ENCODE measurements around the gene RTCA. TPM values are rescaled to one million over a fixed set of nuclear protein-coding genes. Genes with fewer than 3 reads are reported as not detected.
"Not testable (repeated sequence)": the region's sequence is repeated elsewhere in the genome, so short reads cannot be mapped to it uniquely, and the experiment has no call there.

The RTCA gene
- total RNA-seq, 1 donor from 2014 or later = 78.0 TPM

- H3K4me1 Mint-ChIP-seq (ENCODE audit: low read depth, unreplicated experiment); H3K36me3 Mint-ChIP-seq (ENCODE audit: low read depth, unreplicated experiment); H3K9me3 Mint-ChIP-seq (ENCODE audit: unreplicated experiment); H3K4me3 ChIP-seq (ENCODE audit: insufficient read depth, low read depth, low read length); FAIRE-seq; H3K27me3 ChIP-seq (ENCODE audit: insufficient read depth, low read length); H3K9ac ChIP-seq (ENCODE audit: low read length); H2AFZ ChIP-seq (ENCODE audit: low read depth, low read length); H3K79me2 ChIP-seq (ENCODE audit: insufficient read depth, low read length); DNase-seq (ENCODE audit: low read depth); H3K9me3 ChIP-seq (ENCODE audit: insufficient read depth, low read depth, low read length); H3K27ac Mint-ChIP-seq (ENCODE audit: unreplicated experiment); H3K27ac ChIP-seq (ENCODE audit: low read depth, low read length); H3K36me3 ChIP-seq (ENCODE audit: insufficient read depth, low read length); H4K20me1 ChIP-seq (ENCODE audit: insufficient read depth, low read length); H3K4me2 ChIP-seq (ENCODE audit: low read length); H3K4me3 Mint-ChIP-seq (ENCODE audit: unreplicated experiment); H3K27me3 Mint-ChIP-seq (ENCODE audit: low read depth, unreplicated experiment); H3K4me1 ChIP-seq (ENCODE audit: insufficient read depth, low read length): not testable (repeated sequence)
Measured at GRCh38 chr1:100339735-100340134, 73.7 kb downstream of the RTCA start.

GRCh38 chr1:100340494-100340893 is 74.5 kb downstream of the RTCA start:
- Histone ChIP-seq H3K4me1 (ENCODE audit: insufficient read depth, low read length) (no peaks in the 10 kb centered on the region), H3K9ac (ENCODE audit: low read length) (no peak overlapping the region), H3K27ac (ENCODE audit: low read depth, low read length) (no peak overlapping the region), H4K20me1 (ENCODE audit: insufficient read depth, low read length) (no peaks in the 10 kb centered on the region), H3K27me3 (ENCODE audit: insufficient read depth, low read length) (no peaks in the 10 kb centered on the region), H3K4me2 (ENCODE audit: low read length) (no peak overlapping the region), H2AFZ (ENCODE audit: low read depth, low read length) (no peak overlapping the region), H3K4me3 (ENCODE audit: insufficient read depth, low read depth, low read length) (no peak overlapping the region), H3K9me3 (ENCODE audit: insufficient read depth, low read depth, low read length) (no peaks in the 10 kb centered on the region), H3K36me3 (ENCODE audit: insufficient read depth, low read length) (no peaks in the 10 kb centered on the region), H3K79me2 (ENCODE audit: insufficient read depth, low read length) (no peaks in the 10 kb centered on the region)
- H3K36me3 Mint-ChIP-seq (ENCODE audit: low read depth, unreplicated experiment) = no peaks in the 10 kb centered on the region
- no peak overlapping the region for H3K27ac Mint-ChIP-seq (ENCODE audit: unreplicated experiment)
- peaks cover 4% of the 10 kb centered on the region for H3K9me3 Mint-ChIP-seq (ENCODE audit: unreplicated experiment)
- no peak for DNase-seq (ENCODE audit: low read depth)
- H3K4me1 Mint-ChIP-seq (ENCODE audit: low read depth, unreplicated experiment) = no peaks in the 10 kb centered on the region
- peaks cover 5% of the 10 kb centered on the region for H3K27me3 Mint-ChIP-seq (ENCODE audit: low read depth, unreplicated experiment)
- no peak for FAIRE-seq
- H3K4me3 Mint-ChIP-seq (ENCODE audit: unreplicated experiment) = no peak overlapping the region
- TF ChIP-seq EZH2 (IDR thresholded peaks at IDR 0.05; ENCODE audit: insufficient read depth, low read length) (no peak), CTCF (IDR thresholded peaks at IDR 0.05; ENCODE audit: insufficient read depth, low read depth, low read length) (no peak)

GRCh38 chr1:100342348-100342747 is 76.3 kb downstream of the RTCA start:
- H3K4me1 Mint-ChIP-seq (ENCODE audit: low read depth, unreplicated experiment) = no peaks in the 10 kb centered on the region
- no peak overlapping the region for H3K27ac Mint-ChIP-seq (ENCODE audit: unreplicated experiment)
- H3K9me3 ChIP-seq (ENCODE audit: insufficient read depth, low read depth, low read length) = no peaks in the 10 kb centered on the region
- no peak overlapping the region for H3K9ac ChIP-seq (ENCODE audit: low read length)
- H2AFZ ChIP-seq (ENCODE audit: low read depth, low read length) = no peak overlapping the region
- H3K4me2 ChIP-seq (ENCODE audit: low read length) = no peak overlapping the region
- no peaks in the 10 kb centered on the region for H3K4me1 ChIP-seq (ENCODE audit: insufficient read depth, low read length)
- TF ChIP-seq EZH2 (IDR thresholded peaks at IDR 0.05; ENCODE audit: insufficient read depth, low read length) (no peak), CTCF (IDR thresholded peaks at IDR 0.05; ENCODE audit: insufficient read depth, low read depth, low read length) (no peak)
- H3K4me3 ChIP-seq (ENCODE audit: insufficient read depth, low read depth, low read length) = no peak overlapping the region
- H3K27ac ChIP-seq (ENCODE audit: low read depth, low read length) = no peak overlapping the region
- no peaks in the 10 kb centered on the region for H3K36me3 Mint-ChIP-seq (ENCODE audit: low read depth, unreplicated experiment)
- H3K27me3 Mint-ChIP-seq (ENCODE audit: low read depth, unreplicated experiment) = peaks cover 5% of the 10 kb centered on the region
- no peak for DNase-seq (ENCODE audit: low read depth)
- H3K36me3 ChIP-seq (ENCODE audit: insufficient read depth, low read length) = no peaks in the 10 kb centered on the region
- no peaks in the 10 kb centered on the region for H4K20me1 ChIP-seq (ENCODE audit: insufficient read depth, low read length)
- FAIRE-seq = no peak
- H3K27me3 ChIP-seq (ENCODE audit: insufficient read depth, low read length) = no peaks in the 10 kb centered on the region
- no peak overlapping the region for H3K4me3 Mint-ChIP-seq (ENCODE audit: unreplicated experiment)
- H3K9me3 Mint-ChIP-seq (ENCODE audit: unreplicated experiment) = no peaks in the 10 kb centered on the region
- H3K79me2 ChIP-seq (ENCODE audit: insufficient read depth, low read length) = no peaks in the 10 kb centered on the region

Small RNA genes within 50 kb of the gene (microRNA-seq; reads per million reads assigned to microRNA genes)
- not detected for gene MIR553

Other genes starting within 250 kb of the RTCA start
- gene SASS6, start 133.3 kb upstream of the RTCA start, total RNA-seq = 3.6 and 3.7 TPM in 2 replicates
- gene TRMT13, start 133.1 kb upstream of the RTCA start, total RNA-seq = 9.6 and 11.7 TPM in 2 replicates
- gene LRRC39, start 88.0 kb upstream of the RTCA start, total RNA-seq = 0.22 and 0.57 TPM in 2 replicates
- gene DBT, start 16.4 kb upstream of the RTCA start, total RNA-seq = 14.2 and 14.7 TPM in 2 replicates
- gene CDC14A, start 86.3 kb downstream of the RTCA start, total RNA-seq = 4.9 and 6.3 TPM in 2 replicates

All from astrocyte (in vitro differentiated cells and primary cell).